Airway epithelial cell (primary cell): Measurements from ENCODE around the gene ZKSCAN1. TPM values are rescaled to one million over a fixed set of nuclear protein-coding genes. Genes with fewer than 3 reads are reported as not detected.

Source experiments
- total RNA-seq: library from RNA; depleted of rRNA; stranded (reverse); fragments of >200 nt; gene quantifications from 2 replicates; pipeline ENCODE4 v1.2.3, GENCODE V29; 2015

Gene ZKSCAN1
- total RNA-seq: 13.6 and 19.1 TPM in 2 replicates

GRCh38 chr7:100015232-100016214 is at the start of gene ZKSCAN1:
TSS of gene ZKSCAN1 (plus strand) at chr7:100015596. CDS start at chr7:100023507, 7,911 bp downstream.

GRCh38 chr7:99975782-99976521 is 39.4 kb upstream of the ZKSCAN1 start, which contains the start of gene AZGP1:
TSS of gene AZGP1 (minus strand) at chr7:99976031. CDS start at chr7:99976020, 11 bp downstream.

GRCh38 chr7:100049441-100050291 is 34.3 kb downstream of the ZKSCAN1 start, which contains the start of gene ZSCAN21:
TSS of gene ZSCAN21 (plus strand) at chr7:100049774. CDS start at chr7:100057007, 7,233 bp downstream.

GRCh38 chr7:100081535-100082102 is 66.2 kb downstream of the ZKSCAN1 start, which contains the start of gene ZNF3:
TSS of gene ZNF3 (minus strand) at chr7:100081723. CDS start at chr7:100077357, 4,366 bp downstream.

GRCh38 chr7:100088621-100089457 is 73.4 kb downstream of the ZKSCAN1 start, which contains the start of gene COPS6:
TSS of gene COPS6 (plus strand) at chr7:100088969. CDS start at chr7:100088991, 22 bp downstream.

Other genes with a start within 250 kb of the ZKSCAN1 start
- gene CYP3A4, start 231.4 kb upstream of the ZKSCAN1 start, total RNA-seq: 0.14 TPM in 1 of 2 replicates, not detected in the other
- gene CYP3A43, start 187.6 kb upstream of the ZKSCAN1 start, total RNA-seq: not detected in 2 replicates
- gene OR2AE1, start 138.6 kb upstream of the ZKSCAN1 start, total RNA-seq: not detected in 2 replicates
- gene TRIM4, start 96.1 kb upstream of the ZKSCAN1 start, total RNA-seq: 16.1 and 16.9 TPM in 2 replicates
- not detected in 2 replicates for gene GJC3, start 86.0 kb upstream of the ZKSCAN1 start, total RNA-seq
- 0.21 TPM in 1 of 2 replicates, not detected in the other for gene AZGP1, start 39.6 kb upstream of the ZKSCAN1 start, total RNA-seq
- gene ZSCAN21, start 34.2 kb downstream of the ZKSCAN1 start, total RNA-seq: 7.9 and 11.6 TPM in 2 replicates
- gene ZNF3, start 66.1 kb downstream of the ZKSCAN1 start, total RNA-seq: 11.8 and 17.4 TPM in 2 replicates
- gene COPS6, start 73.4 kb downstream of the ZKSCAN1 start, total RNA-seq: 46.7 and 56.3 TPM in 2 replicates
- 121 and 137 TPM in 2 replicates for gene MCM7, start 85.8 kb downstream of the ZKSCAN1 start, total RNA-seq
- gene AP4M1, start 86.0 kb downstream of the ZKSCAN1 start, total RNA-seq: 16.7 and 19.3 TPM in 2 replicates
- 35.9 and 36.7 TPM in 2 replicates for gene TAF6, start 103.8 kb downstream of the ZKSCAN1 start, total RNA-seq
- gene CNPY4, start 104.0 kb downstream of the ZKSCAN1 start, total RNA-seq: 4.8 and 7.4 TPM in 2 replicates
- gene MBLAC1, start 111.4 kb downstream of the ZKSCAN1 start, total RNA-seq: 2.1 and 2.6 TPM in 2 replicates
- gene LAMTOR4, start 133.3 kb downstream of the ZKSCAN1 start, total RNA-seq: 201 and 230 TPM in 2 replicates
- gene TRAPPC14, start 143.1 kb downstream of the ZKSCAN1 start, total RNA-seq: 12.1 and 14.2 TPM in 2 replicates
- 2.4 and 2.7 TPM in 2 replicates for gene GAL3ST4, start 153.0 kb downstream of the ZKSCAN1 start, total RNA-seq
- gene GPC2, start 161.8 kb downstream of the ZKSCAN1 start, total RNA-seq: 1.9 and 2.5 TPM in 2 replicates
- 0.07 and 0.14 TPM in 2 replicates for gene STAG3, start 162.3 kb downstream of the ZKSCAN1 start, total RNA-seq
- not detected in 2 replicates for gene PVRIG, start 204.4 kb downstream of the ZKSCAN1 start, total RNA-seq